Keratinocyte (primary cell): Measurements from ENCODE around the gene SPOP. TPM values are rescaled to one million over a fixed set of nuclear protein-coding genes. Genes with fewer than 3 reads are reported as not detected.
A peak's percentile ranks its signal among the peaks of the same experiment; 100 is the strongest.

Experiments used
- DNase-seq: peaks from one replicate; pipeline ENCODE4 v3.0.0-alpha.2; 2011; ENCODE audit warnings: low read depth, missing footprints, low spot score
- FAIRE-seq: peaks from 2 replicates; lab custom pipeline; 2011; peaks lifted over from hg19 to GRCh38; lab: Jason Lieb, UNC
- H2AFZ ChIP-seq: 2 replicates; pipeline ENCODE4 v1.6.0; 2012; ENCODE audit warnings: low read length, control low read depth, inconsistent platforms; ENCODE audit not compliant: control insufficient read depth
- H3K27ac ChIP-seq: 2 replicates; pipeline ENCODE4 v1.5.1; 2011; ENCODE audit warnings: low read length; ENCODE audit not compliant: control insufficient read depth, insufficient read depth
- H3K27me3 ChIP-seq: 3 replicates; pipeline ENCODE4 v1.6.0; 2011; ENCODE audit warnings: low read length; ENCODE audit not compliant: control insufficient read depth, insufficient read depth; ENCODE audit errors: extremely low read depth
- H3K36me3 ChIP-seq, 2 experiments: 2 replicates in 1 of 2; 3 replicates in 1 of 2; pipeline ENCODE4 v1.5.1; 2011; ENCODE audit warnings: low read length in 2 of 2, mild to moderate bottlenecking in 1 of 2; ENCODE audit not compliant: control insufficient read depth in 2 of 2, insufficient read depth in 2 of 2; ENCODE audit errors: extremely low read depth in 1 of 2
- H3K4me1 ChIP-seq: 3 replicates; pipeline ENCODE4 v1.5.1; 2011; ENCODE audit warnings: low read length; ENCODE audit not compliant: control insufficient read depth, insufficient read depth; ENCODE audit errors: extremely low read depth
- H3K4me2 ChIP-seq: 3 replicates; pipeline ENCODE4 v1.6.0; 2011; ENCODE audit warnings: low read depth, low read length; ENCODE audit not compliant: control insufficient read depth, insufficient read depth; ENCODE audit errors: extremely low read depth
- H3K4me3 ChIP-seq, 3 experiments: fragments of 200-600 bp in 1 of 3; sonication (generic) in 1 of 3; 2 replicates in 2 of 3; 3 replicates in 1 of 3; pipeline ENCODE4 v1.5.1; 2011 to 2016; ENCODE audit warnings: low read length in 3 of 3, mild to moderate bottlenecking in 3 of 3, control low read depth in 2 of 3, inconsistent platforms in 1 of 3, low read depth in 1 of 3, mixed read lengths in 1 of 3, mixed run types in 1 of 3, moderate library complexity in 1 of 3; ENCODE audit not compliant: control insufficient read depth in 2 of 3, insufficient read depth in 2 of 3; ENCODE audit errors: extremely low read depth in 1 of 3
- H3K79me2 ChIP-seq: 2 replicates; pipeline ENCODE4 v1.6.0; 2012; ENCODE audit warnings: low read length; ENCODE audit not compliant: control insufficient read depth, insufficient read depth
- H3K9ac ChIP-seq: 3 replicates; pipeline ENCODE4 v1.6.0; 2011; ENCODE audit warnings: low read length; ENCODE audit not compliant: control insufficient read depth, insufficient read depth; ENCODE audit errors: extremely low read depth
- H3K9me1 ChIP-seq: 3 replicates; pipeline ENCODE4 v1.6.0; 2011; ENCODE audit warnings: low read length; ENCODE audit not compliant: control insufficient read depth, insufficient read depth; ENCODE audit errors: extremely low read depth
- H3K9me3 ChIP-seq: 2 replicates; pipeline ENCODE4 v1.5.1; 2012; ENCODE audit warnings: low read depth, low read length; ENCODE audit not compliant: control insufficient read depth
- H4K20me1 ChIP-seq: 3 replicates; pipeline ENCODE4 v1.6.0; 2011; ENCODE audit warnings: low read length; ENCODE audit not compliant: control insufficient read depth, insufficient read depth; ENCODE audit errors: extremely low read depth
- EZH2 ChIP-seq: IDR thresholded peaks from one replicate; pipeline ENCODE4 v1.6.1; 2012; ENCODE audit warnings: inconsistent platforms, mild to moderate bottlenecking, low read length, moderate library complexity
- dilution Hi-C: fragments of 300-500 bp; cut with MboI; formaldehyde crosslinking; loops from one replicate; pipeline ENCODE4 v1.7.0; 2020; ENCODE audit warnings: low sequenced_read_pairs; ENCODE audit not compliant: extremely low pct_ligation_motif_present
- polyA plus RNA-seq, 5 experiments: library from polyadenylated mRNA; depleted of rRNA in 3 of 5; stranded (reverse) in 3 of 5; stranded (forward) in 1 of 5; unstranded in 1 of 5; fragments of >200 nt; gene quantifications; 1 replicate in 1 of 5; 2 replicates in 3 of 5; 3 replicates in 1 of 5; pipeline versions ENCODE4 v1.2.1 to v1.2.3, GENCODE V29; 2011 to 2012; ENCODE audit warnings: missing spikeins in 2 of 5, low read depth in 1 of 5, low replicate concordance in 1 of 5
- TF ChIP-seq, protein P1 (sequence below), 3 experiments: IDR thresholded peaks in 1 of 3; conservative IDR thresholded peaks in 1 of 3; optimal IDR thresholded peaks in 1 of 3; 2 replicates in 2 of 3; 3 replicates in 1 of 3; pipeline versions ENCODE3 to v1.5.1; 2011; ENCODE audit warnings: low read length in 3 of 3, mild to moderate bottlenecking in 3 of 3, moderate library complexity in 2 of 3, control low read depth in 1 of 3, inconsistent platforms in 1 of 3; ENCODE audit not compliant: insufficient read depth in 2 of 3; ENCODE audit errors: extremely low read depth in 1 of 3

Gene SPOP
- polyA plus RNA-seq, 1 donor (not counting 4 experiments of a cell fraction or from before 2014, with no cell fraction given), result 27.5 TPM

DNA sequence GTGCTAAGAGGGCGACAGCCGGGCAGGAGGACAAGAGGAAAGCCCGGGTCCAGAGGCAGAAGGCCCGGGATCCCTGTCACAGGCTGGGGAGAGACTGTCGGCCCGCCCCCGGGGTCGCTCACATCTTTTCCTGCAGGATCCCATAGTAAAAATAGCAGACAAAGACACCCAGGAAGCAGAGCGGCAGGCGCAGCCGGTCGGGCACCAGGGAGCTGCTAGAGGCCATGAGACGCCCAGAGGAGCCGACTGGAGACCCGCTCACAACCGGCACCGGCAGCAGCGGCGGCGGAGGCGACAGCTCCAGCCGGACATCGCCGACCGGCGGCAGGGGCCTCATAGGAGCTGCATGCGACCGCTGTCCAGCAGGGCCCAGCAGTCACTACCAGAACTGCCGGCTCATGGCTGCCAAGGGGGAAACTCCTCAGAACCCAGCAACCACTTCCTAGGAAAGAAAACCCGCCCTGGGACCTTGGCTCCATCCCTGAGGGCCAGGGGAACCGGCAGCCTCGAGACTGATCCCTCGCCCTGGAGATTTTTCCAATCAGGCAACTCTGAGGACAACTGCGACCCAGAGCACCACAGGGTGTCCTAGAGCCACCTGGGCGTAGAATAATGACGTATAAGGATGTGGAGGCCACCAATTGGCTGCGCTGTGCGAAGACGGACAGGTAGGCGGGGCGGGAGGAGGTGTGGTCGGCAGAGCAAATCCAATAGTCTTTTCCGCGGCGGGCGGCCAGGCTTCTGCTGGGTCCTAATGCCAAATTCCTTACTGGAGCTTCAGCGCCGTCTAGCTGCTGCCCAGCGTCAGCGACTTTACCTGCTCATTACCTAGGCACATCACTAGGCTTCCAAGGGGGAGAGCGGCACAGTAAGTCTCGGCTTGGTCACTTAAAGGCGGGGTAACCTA lies 30.0 kb upstream of the SPOP start, which contains the start of gene SLC35B1:
TSS of gene SLC35B1 (minus strand) at position 357 of the 907 bp plus-strand sequence. CDS start at position 226, 131 bp downstream.
- peaks cover 17% of the 10 kb centered on the region for H3K4me1 ChIP-seq
- H3K36me3 ChIP-seq, result peaks cover 18 to 24% of the 10 kb centered on the region in 2 experiments
- peak within 1 kb of the TSS; percentile 94 for H2AFZ ChIP-seq
- H4K20me1 ChIP-seq, result no peaks in the 10 kb centered on the region
- peak; percentile 81 for FAIRE-seq
- peaks cover 21% of the 10 kb centered on the region for H3K79me2 ChIP-seq
- H3K4me3 ChIP-seq, result peak within 1 kb of the TSS; percentile 68 to 98 (median 95)
- DNase-seq, result peak; percentile 86
- H3K27me3 ChIP-seq, result no peaks in the 10 kb centered on the region
- H3K9me3 ChIP-seq, result no peaks in the 10 kb centered on the region
- H3K9ac ChIP-seq, result peak within 1 kb of the TSS; percentile 99
- peak within 1 kb of the TSS; percentile 91 for H3K4me2 ChIP-seq
- H3K27ac ChIP-seq, result peak within 1 kb of the TSS; percentile 99
- dilution Hi-C loops, result no loop called here
- H3K9me1 ChIP-seq, result no peaks in the 10 kb centered on the region
- TF ChIP-seq, protein P1, sequence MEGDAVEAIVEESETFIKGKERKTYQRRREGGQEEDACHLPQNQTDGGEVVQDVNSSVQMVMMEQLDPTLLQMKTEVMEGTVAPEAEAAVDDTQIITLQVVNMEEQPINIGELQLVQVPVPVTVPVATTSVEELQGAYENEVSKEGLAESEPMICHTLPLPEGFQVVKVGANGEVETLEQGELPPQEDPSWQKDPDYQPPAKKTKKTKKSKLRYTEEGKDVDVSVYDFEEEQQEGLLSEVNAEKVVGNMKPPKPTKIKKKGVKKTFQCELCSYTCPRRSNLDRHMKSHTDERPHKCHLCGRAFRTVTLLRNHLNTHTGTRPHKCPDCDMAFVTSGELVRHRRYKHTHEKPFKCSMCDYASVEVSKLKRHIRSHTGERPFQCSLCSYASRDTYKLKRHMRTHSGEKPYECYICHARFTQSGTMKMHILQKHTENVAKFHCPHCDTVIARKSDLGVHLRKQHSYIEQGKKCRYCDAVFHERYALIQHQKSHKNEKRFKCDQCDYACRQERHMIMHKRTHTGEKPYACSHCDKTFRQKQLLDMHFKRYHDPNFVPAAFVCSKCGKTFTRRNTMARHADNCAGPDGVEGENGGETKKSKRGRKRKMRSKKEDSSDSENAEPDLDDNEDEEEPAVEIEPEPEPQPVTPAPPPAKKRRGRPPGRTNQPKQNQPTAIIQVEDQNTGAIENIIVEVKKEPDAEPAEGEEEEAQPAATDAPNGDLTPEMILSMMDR (optimal IDR thresholded peaks at IDR 0.05 in 1 of 3, IDR thresholded peaks at IDR 0.05 in 1 of 3, conservative IDR thresholded peaks at IDR 0.05 in 1 of 3; ENCODE audit: extremely low read depth in 1 of 3, insufficient read depth in 2 of 3, low read length in 3 of 3), result peak; percentile 97 to 98 (median 98)
- no peak for TF ChIP-seq EZH2

DNA sequence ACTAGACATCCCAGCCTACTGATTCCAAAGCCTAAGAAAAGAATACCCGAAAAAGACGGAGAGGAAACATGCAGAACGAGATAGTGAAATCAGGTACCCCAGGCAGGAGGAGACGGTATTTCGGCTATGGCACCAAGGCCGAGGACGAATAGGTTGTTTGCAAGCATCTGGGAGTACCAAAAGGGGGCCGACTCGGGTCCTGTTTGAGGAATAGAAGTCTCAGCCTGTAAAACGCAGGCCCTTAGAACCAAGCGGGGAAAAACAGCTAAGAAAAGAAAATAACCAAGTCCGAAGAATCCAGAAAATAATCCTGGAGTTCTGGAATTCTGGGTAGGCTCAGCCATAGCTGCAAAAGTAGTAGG lies 29.3 kb upstream of the SPOP start:
- Histone ChIP-seq H4K20me1 (no peaks in the 10 kb centered on the region), H3K4me1 (peaks cover 17% of the 10 kb centered on the region), H3K9me3 (no peaks in the 10 kb centered on the region), H3K36me3 (peaks cover 23 to 26% of the 10 kb centered on the region in 2 experiments), H3K4me2 (peak overlapping the region; percentile 91), H2AFZ (peak overlapping the region; percentile 92), H3K27me3 (no peaks in the 10 kb centered on the region), H3K27ac (peak overlapping the region; percentile 99), H3K79me2 (peaks cover 21% of the 10 kb centered on the region), H3K4me3 (peak overlapping the region; percentile 68 to 98 (median 95)), H3K9ac (peak overlapping the region; percentile 99), H3K9me1 (no peaks in the 10 kb centered on the region)
- dilution Hi-C loops, result no loop called here
- TF ChIP-seq, protein P1 (optimal IDR thresholded peaks at IDR 0.05 in 1 of 3, IDR thresholded peaks at IDR 0.05 in 1 of 3, conservative IDR thresholded peaks at IDR 0.05 in 1 of 3; ENCODE audit: extremely low read depth in 1 of 3, insufficient read depth in 2 of 3, low read length in 3 of 3), result no peak
- TF ChIP-seq EZH2, result no peak
- DNase-seq, result no peak
- no peak for FAIRE-seq
